GM12878 (cell line): Measurements from ENCODE around the gene DHRS12. TPM values are rescaled to one million over a fixed set of nuclear protein-coding genes. Genes with fewer than 3 reads are reported as not detected.

Source experiments
- ATAC-seq: fragments of 200-7000 bp; cut with Tn5 transposase; 3 replicates; pipeline ENCODE4 v1.9.1; 2020; ENCODE audit warnings: mild to moderate bottlenecking, moderate library complexity
- BruUV-seq: library from RNA; stranded (reverse); fragments of 400-500 nt; replicated peaks from 2 replicates; lab custom pipeline; 2021; lab: Mats Ljungman, UMichigan
- CTCF ChIA-PET: fragments of 300-600 bp; sonication (Branson Sonifier 250); formaldehyde crosslinking; extraction: SDS; loops from one replicate; lab custom pipeline; 2021; ENCODE audit warnings: inconsistent platforms; lab: Yijun Ruan, JAX
- POLR2A ChIA-PET: fragments of 350-600 bp; formaldehyde crosslinking; extraction: SDS; loops from one replicate; lab custom pipeline; 2021; ENCODE audit warnings: inconsistent platforms; lab: Charles Lee
- RAD21 ChIA-PET: fragments of 300-600 bp; sonication (Branson Sonifier 250); formaldehyde crosslinking; loops from one replicate; lab custom pipeline; 2023; ENCODE audit warnings: antibody characterized with exemption; ENCODE audit not compliant: unreplicated experiment; lab: Charles Lee
- SMC1A ChIA-PET: fragments of 300-600 bp; sonication (Branson Sonifier 250); formaldehyde crosslinking; loops from one replicate; lab custom pipeline; 2023; ENCODE audit not compliant: unreplicated experiment, uncharacterized antibody; lab: Charles Lee
- DNase-seq: peaks from one replicate; pipeline ENCODE4 v3.0.0-alpha.2; 2011; ENCODE audit warnings: low read depth, low spot score
- FAIRE-seq: peaks from 3 replicates; lab custom pipeline; 2011; peaks lifted over from hg19 to GRCh38; lab: Jason Lieb, UNC
- H2AFZ ChIP-seq: 2 replicates; pipeline ENCODE4 v1.6.0; 2011; ENCODE audit warnings: low read depth, low read length, control low read depth; ENCODE audit not compliant: control insufficient read depth
- H3K27ac ChIP-seq: 2 replicates; pipeline ENCODE4 v1.5.1; 2011; ENCODE audit warnings: control low read depth; ENCODE audit not compliant: control insufficient read depth, insufficient read depth
- H3K27me3 ChIP-seq, 2 experiments: replicated peaks in 1 of 2; 2 replicates each; pipeline versions ENCODE4 v1.6.0 to v1.6.1; 2011; ENCODE audit warnings: low read length in 1 of 2; ENCODE audit not compliant: control insufficient read depth in 2 of 2, insufficient read depth in 2 of 2
- H3K36me3 ChIP-seq, 2 experiments: 2 replicates each; pipeline ENCODE4 v1.5.1; 2011; ENCODE audit warnings: low read length in 1 of 2; ENCODE audit not compliant: control insufficient read depth in 2 of 2, insufficient read depth in 2 of 2
- H3K4me1 ChIP-seq: 2 replicates; pipeline ENCODE4 v1.6.1; 2011; ENCODE audit warnings: mild to moderate bottlenecking, low read length, moderate library complexity, mixed read lengths; ENCODE audit not compliant: control insufficient read depth, insufficient read depth
- H3K4me2 ChIP-seq: 2 replicates; pipeline ENCODE4 v1.6.0; 2011; ENCODE audit warnings: control low read depth; ENCODE audit not compliant: control insufficient read depth, insufficient read depth
- H3K4me3 ChIP-seq: fragments of 200-600 bp; sonication (generic); 2 replicates; pipeline ENCODE4 v1.5.1; 2016
- H3K79me2 ChIP-seq: 2 replicates; pipeline ENCODE4 v1.6.0; 2011; ENCODE audit warnings: low read length; ENCODE audit not compliant: control insufficient read depth, insufficient read depth
- H3K9ac ChIP-seq: 2 replicates; pipeline ENCODE4 v1.8.0; 2011; ENCODE audit warnings: low read length, control low read depth, mixed read lengths; ENCODE audit not compliant: control insufficient read depth, insufficient read depth
- H3K9me3 ChIP-seq: replicated peaks from 3 replicates; pipeline ENCODE4 v1.5.1; 2011; ENCODE audit warnings: mild to moderate bottlenecking, low read length; ENCODE audit not compliant: control insufficient read depth, insufficient read depth
- H4K20me1 ChIP-seq: 2 replicates; pipeline ENCODE4 v1.6.0; 2011; ENCODE audit not compliant: control insufficient read depth, insufficient read depth
- ATF7 ChIP-seq: fragments of 450-650 bp; IDR thresholded peaks from 2 replicates; pipeline ENCODE4 v1.6.1; 2016; ENCODE audit warnings: low read depth, mild to moderate bottlenecking
- BRCA1 ChIP-seq: IDR thresholded peaks from 2 replicates; pipeline ENCODE4 v1.6.1; 2011; ENCODE audit warnings: low read depth, low read length, improper control_type of control experiment
- ETV6 ChIP-seq, 2 experiments: fragments of 450-650 bp in 1 of 2; IDR thresholded peaks in 1 of 2; conservative IDR thresholded peaks in 1 of 2; 2 replicates each; pipeline ENCODE4 v1.6.1; 2014; ENCODE audit warnings: antibody characterized with exemption in 1 of 2, borderline replicate concordance in 1 of 2, low read depth in 1 of 2, mild to moderate bottlenecking in 1 of 2, moderate library complexity in 1 of 2
- IKZF2 ChIP-seq, 2 experiments: fragments of 450-650 bp; IDR thresholded peaks; 2 replicates each; pipeline ENCODE4 v1.6.1; 2017; ENCODE audit warnings: mild to moderate bottlenecking in 2 of 2, moderate library complexity in 2 of 2
- MEF2A ChIP-seq: IDR thresholded peaks from 2 replicates; pipeline ENCODE4 v1.6.1; 2011; ENCODE audit warnings: low read depth, mild to moderate bottlenecking, low read length, moderate library complexity; ENCODE audit not compliant: insufficient read depth
- MXI1 ChIP-seq: fragments of 150-350 bp; IDR thresholded peaks from 2 replicates; pipeline ENCODE4 v1.6.1; 2011; ENCODE audit warnings: low read depth, mild to moderate bottlenecking, inconsistent platforms, low read length, improper control_type of control experiment
- PAX8 ChIP-seq: fragments of 450-650 bp; IDR thresholded peaks from 2 replicates; pipeline ENCODE4 v1.6.1; 2017; ENCODE audit warnings: mild to moderate bottlenecking, moderate library complexity
- RFX5 ChIP-seq: IDR thresholded peaks from 2 replicates; pipeline ENCODE4 v1.6.1; 2011; ENCODE audit warnings: low read depth, low read length, improper control_type of control experiment
- SREBF1 ChIP-seq: IDR thresholded peaks from 2 replicates; pipeline ENCODE4 v1.6.1; 2012; ENCODE audit warnings: mild to moderate bottlenecking, low read length
- TBL1XR1 ChIP-seq: IDR thresholded peaks from 2 replicates; pipeline ENCODE4 v1.6.1; 2012; ENCODE audit warnings: low read depth, low read length, improper control_type of control experiment
- TCF12 ChIP-seq: IDR thresholded peaks from 2 replicates; pipeline ENCODE4 v1.6.1; 2011; ENCODE audit warnings: low read depth, mild to moderate bottlenecking, low read length
- ZNF274 ChIP-seq: IDR thresholded peaks from one replicate; pipeline ENCODE4 v1.8.0; 2011; ENCODE audit not compliant: insufficient read length, insufficient read depth
- ZZZ3 ChIP-seq: IDR thresholded peaks from 2 replicates; pipeline ENCODE4 v1.6.1; 2011; ENCODE audit warnings: low read depth; ENCODE audit not compliant: control insufficient read depth, insufficient read length
- WGBS: methylation state at CpG from one replicate; pipeline ENCODE4 v1.1.6; 2016; ENCODE audit warnings: low lambda C conversion rate; ENCODE audit not compliant: insufficient replicate concordance, insufficient coverage; ENCODE audit errors: missing lambda C conversion rate; 5-methylcytosine and 5-hydroxymethylcytosine counted together
- in situ Hi-C: fragments of 300-500 bp; cut with MboI; formaldehyde crosslinking; loops from 9 replicates; pipeline ENCODE4 v1.14.3; 2018; ENCODE audit warnings: mixed read lengths
- intact Hi-C: fragments of 100-400 bp; cut with micrococcal nuclease; formaldehyde crosslinking; loops from one replicate; pipeline ENCODE4 v1.14.2; 2022; ENCODE audit not compliant: unreplicated experiment
- polyA plus RNA-seq, 11 experiments: library from polyadenylated mRNA; depleted of rRNA in 4 of 11; unstranded in 6 of 11; stranded (reverse) in 5 of 11; fragments of >200 nt; fragmentation: Nextera tagmentation in 4 of 11; fragmentation: Illumina TruSeq in 1 of 11; extraction: Ambion mirVana in 4 of 11; extraction: Trizol in 1 of 11; gene quantifications; 1 replicate in 1 of 11; 2 replicates in 10 of 11; pipeline versions ENCODE4 v1.2.1 to v1.2.3, GENCODE V29; 2011 to 2016; ENCODE audit warnings: inconsistent platforms in 2 of 11, missing spikeins in 2 of 11, low read depth in 1 of 11
- total RNA-seq, 4 experiments: library from RNA; depleted of rRNA in 3 of 4; stranded (reverse); fragments of >200 nt in 3 of 4; fragmentation: Illumina TruSeq in 1 of 4; extraction: Trizol in 1 of 4; gene quantifications; 2 replicates each; pipeline versions ENCODE4 v1.2.1 to v1.2.3, GENCODE V29; 2013 to 2021
- TF ChIP-seq, protein P1 (sequence below): fragments of 450-650 bp; IDR thresholded peaks from 2 replicates; pipeline ENCODE4 v1.6.1; 2017; ENCODE audit warnings: low read depth, mild to moderate bottlenecking, moderate library complexity
- TF ChIP-seq, protein P2 (sequence below): fragments of 450-650 bp; formaldehyde crosslinking; IDR thresholded peaks from 2 replicates; pipeline ENCODE4 v1.5.0; 2022; ENCODE audit warnings: mild to moderate bottlenecking, missing genetic modification characterization
- TF ChIP-seq, protein P3 (sequence below): fragments of 450-650 bp; IDR thresholded peaks from 2 replicates; pipeline ENCODE4 v1.6.1; 2017; ENCODE audit warnings: mild to moderate bottlenecking, moderate library complexity

The DHRS12 gene
- total and polyA plus RNA-seq, 10 of the 15 experiments (the other 5 are each of a cell fraction or from before 2014, with no cell fraction given) = 2.9 to 11.3 (median 8.2) TPM

DNA sequence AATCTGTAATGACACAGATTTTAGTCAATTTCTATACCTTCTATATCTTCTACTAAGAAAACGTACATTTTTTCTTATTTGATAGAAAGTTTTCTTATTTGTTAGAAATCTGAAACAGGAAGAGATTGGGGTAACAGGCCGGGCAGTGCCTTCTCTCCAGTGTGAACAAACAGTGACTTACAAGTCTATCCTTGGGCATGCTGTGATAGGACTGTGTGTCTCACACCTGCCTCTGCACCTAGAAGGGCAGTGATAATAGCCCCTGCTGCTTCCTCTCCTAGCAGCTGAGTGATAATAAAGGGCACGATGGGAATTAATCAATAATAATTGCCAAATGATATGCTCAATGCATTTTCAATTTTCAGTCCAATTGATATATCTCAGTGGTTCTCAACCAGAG lies 39.6 kb upstream of the DHRS12 start:
- FAIRE-seq (no peak), ATAC-seq (no peak), DNase-seq (no peak)
- intact Hi-C loops (no loop called here), in situ Hi-C loops (no loop called here)
- Histone ChIP-seq H3K79me2 (no peaks in the 10 kb centered on the region), H3K9me3 (no peaks in the 10 kb centered on the region), H3K4me3 (no peak overlapping the region), H4K20me1 (no peaks in the 10 kb centered on the region), H3K9ac (no peak overlapping the region), H2AFZ (no peak overlapping the region), H3K4me1 (no peaks in the 10 kb centered on the region), H3K36me3 (no peaks in the 10 kb centered on the region), H3K27me3 (peaks cover 0 to 3% of the 10 kb centered on the region in 2 experiments; a peak in 2 of 4 replicates), H3K4me2 (no peak overlapping the region), H3K27ac (no peak overlapping the region)
- SMC1A ChIA-PET = interaction anchor here (1.4 kb wide), 1 partner anchor 8 kb away, joined by 4 read pairs; no protein-coding TSS in a partner anchor
- CTCF ChIA-PET = interaction anchor here (1.8 to 2.9 kb wide), 3 partner anchors 9 to 33 kb away, joined by 4 to 9 read pairs (median 6); no protein-coding TSS in a partner anchor
- POLR2A ChIA-PET = no interaction called here
- RAD21 ChIA-PET = interaction anchor here (0.9 kb wide), 1 partner anchor 29 kb away, joined by 3 read pairs; no protein-coding TSS in a partner anchor
- WGBS = 9% methylated on average over 3 of the region's 3 CpGs
- no TSS peak for BruUV-seq
- TF ChIP-seq, protein P1, sequence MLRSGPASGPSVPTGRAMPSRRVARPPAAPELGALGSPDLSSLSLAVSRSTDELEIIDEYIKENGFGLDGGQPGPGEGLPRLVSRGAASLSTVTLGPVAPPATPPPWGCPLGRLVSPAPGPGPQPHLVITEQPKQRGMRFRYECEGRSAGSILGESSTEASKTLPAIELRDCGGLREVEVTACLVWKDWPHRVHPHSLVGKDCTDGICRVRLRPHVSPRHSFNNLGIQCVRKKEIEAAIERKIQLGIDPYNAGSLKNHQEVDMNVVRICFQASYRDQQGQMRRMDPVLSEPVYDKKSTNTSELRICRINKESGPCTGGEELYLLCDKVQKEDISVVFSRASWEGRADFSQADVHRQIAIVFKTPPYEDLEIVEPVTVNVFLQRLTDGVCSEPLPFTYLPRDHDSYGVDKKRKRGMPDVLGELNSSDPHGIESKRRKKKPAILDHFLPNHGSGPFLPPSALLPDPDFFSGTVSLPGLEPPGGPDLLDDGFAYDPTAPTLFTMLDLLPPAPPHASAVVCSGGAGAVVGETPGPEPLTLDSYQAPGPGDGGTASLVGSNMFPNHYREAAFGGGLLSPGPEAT = no peak
- TF ChIP-seq, protein P2, sequence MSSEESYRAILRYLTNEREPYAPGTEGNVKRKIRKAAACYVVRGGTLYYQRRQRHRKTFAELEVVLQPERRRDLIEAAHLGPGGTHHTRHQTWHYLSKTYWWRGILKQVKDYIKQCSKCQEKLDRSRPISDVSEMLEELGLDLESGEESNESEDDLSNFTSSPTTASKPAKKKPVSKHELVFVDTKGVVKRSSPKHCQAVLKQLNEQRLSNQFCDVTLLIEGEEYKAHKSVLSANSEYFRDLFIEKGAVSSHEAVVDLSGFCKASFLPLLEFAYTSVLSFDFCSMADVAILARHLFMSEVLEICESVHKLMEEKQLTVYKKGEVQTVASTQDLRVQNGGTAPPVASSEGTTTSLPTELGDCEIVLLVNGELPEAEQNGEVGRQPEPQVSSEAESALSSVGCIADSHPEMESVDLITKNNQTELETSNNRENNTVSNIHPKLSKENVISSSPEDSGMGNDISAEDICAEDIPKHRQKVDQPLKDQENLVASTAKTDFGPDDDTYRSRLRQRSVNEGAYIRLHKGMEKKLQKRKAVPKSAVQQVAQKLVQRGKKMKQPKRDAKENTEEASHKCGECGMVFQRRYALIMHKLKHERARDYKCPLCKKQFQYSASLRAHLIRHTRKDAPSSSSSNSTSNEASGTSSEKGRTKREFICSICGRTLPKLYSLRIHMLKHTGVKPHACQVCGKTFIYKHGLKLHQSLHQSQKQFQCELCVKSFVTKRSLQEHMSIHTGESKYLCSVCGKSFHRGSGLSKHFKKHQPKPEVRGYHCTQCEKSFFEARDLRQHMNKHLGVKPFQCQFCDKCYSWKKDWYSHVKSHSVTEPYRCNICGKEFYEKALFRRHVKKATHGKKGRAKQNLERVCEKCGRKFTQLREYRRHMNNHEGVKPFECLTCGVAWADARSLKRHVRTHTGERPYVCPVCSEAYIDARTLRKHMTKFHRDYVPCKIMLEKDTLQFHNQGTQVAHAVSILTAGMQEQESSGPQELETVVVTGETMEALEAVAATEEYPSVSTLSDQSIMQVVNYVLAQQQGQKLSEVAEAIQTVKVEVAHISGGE (CRISPR knock-in tag) = no peak
- no peak for TF ChIP-seq IKZF2 (IDR thresholded peaks at IDR 0.05)
- TF ChIP-seq TCF12 = no peak
- TF ChIP-seq ATF7 = no peak
- no peak for TF ChIP-seq MEF2A
- no peak for TF ChIP-seq BRCA1
- TF ChIP-seq ETV6 (conservative IDR thresholded peaks at IDR 0.05 in 1 of 2, IDR thresholded peaks at IDR 0.05 in 1 of 2; ENCODE audit: borderline replicate concordance in 1 of 2, low read depth in 1 of 2) = no peak
- TF ChIP-seq ZZZ3 = no peak
- TF ChIP-seq RFX5 = no peak
- TF ChIP-seq MXI1 = no peak
- TF ChIP-seq TBL1XR1 = no peak
- TF ChIP-seq SREBF1 = no peak
- TF ChIP-seq, protein P3, sequence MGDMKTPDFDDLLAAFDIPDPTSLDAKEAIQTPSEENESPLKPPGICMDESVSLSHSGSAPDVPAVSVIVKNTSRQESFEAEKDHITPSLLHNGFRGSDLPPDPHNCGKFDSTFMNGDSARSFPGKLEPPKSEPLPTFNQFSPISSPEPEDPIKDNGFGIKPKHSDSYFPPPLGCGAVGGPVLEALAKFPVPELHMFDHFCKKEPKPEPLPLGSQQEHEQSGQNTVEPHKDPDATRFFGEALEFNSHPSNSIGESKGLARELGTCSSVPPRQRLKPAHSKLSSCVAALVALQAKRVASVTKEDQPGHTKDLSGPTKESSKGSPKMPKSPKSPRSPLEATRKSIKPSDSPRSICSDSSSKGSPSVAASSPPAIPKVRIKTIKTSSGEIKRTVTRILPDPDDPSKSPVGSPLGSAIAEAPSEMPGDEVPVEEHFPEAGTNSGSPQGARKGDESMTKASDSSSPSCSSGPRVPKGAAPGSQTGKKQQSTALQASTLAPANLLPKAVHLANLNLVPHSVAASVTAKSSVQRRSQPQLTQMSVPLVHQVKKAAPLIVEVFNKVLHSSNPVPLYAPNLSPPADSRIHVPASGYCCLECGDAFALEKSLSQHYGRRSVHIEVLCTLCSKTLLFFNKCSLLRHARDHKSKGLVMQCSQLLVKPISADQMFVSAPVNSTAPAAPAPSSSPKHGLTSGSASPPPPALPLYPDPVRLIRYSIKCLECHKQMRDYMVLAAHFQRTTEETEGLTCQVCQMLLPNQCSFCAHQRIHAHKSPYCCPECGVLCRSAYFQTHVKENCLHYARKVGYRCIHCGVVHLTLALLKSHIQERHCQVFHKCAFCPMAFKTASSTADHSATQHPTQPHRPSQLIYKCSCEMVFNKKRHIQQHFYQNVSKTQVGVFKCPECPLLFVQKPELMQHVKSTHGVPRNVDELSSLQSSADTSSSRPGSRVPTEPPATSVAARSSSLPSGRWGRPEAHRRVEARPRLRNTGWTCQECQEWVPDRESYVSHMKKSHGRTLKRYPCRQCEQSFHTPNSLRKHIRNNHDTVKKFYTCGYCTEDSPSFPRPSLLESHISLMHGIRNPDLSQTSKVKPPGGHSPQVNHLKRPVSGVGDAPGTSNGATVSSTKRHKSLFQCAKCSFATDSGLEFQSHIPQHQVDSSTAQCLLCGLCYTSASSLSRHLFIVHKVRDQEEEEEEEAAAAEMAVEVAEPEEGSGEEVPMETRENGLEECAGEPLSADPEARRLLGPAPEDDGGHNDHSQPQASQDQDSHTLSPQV = no peak
- no peak for TF ChIP-seq PAX8
- TF ChIP-seq ZNF274 = no peak
